C4-2B (cell line): ENCODE measurements around the gene CDK14.

Experiments
- CTCF ChIP-seq: fragments of 450-650 bp; conservative IDR thresholded peaks from 2 replicates; pipeline ENCODE4 v1.5.1; 2017; ENCODE audit warnings: mild to moderate bottlenecking
- ZFX ChIP-seq: fragments of 450-650 bp; IDR thresholded peaks from 2 replicates; pipeline ENCODE4 v1.6.1; 2017

DNA sequence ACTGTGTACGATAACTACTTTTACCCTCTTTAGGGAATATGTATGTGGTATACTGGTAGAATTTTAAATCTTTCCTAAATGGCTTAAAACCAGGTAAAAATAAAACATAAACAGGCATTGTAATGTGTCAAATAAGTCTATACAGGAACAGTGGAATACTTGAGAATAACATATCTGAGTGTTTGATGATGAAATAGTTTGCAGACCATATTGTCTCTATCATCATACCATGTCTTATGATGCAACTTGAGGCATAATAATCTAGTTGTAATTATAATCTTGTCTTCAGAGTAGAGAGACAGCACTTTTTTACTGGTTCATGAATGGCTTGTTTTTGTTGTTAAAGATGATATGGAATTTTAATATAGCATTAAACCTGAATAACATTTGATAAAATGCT, 293.5 kb downstream of the CDK14 start:
- TF ChIP-seq CTCF (no peak), ZFX (no peak)
